Stimulated activated effector memory CD8-positive, alpha-beta T cell treated with anti-CD3 and anti-CD28 coated beads, Interleukin-12 subunit alpha, Interleukin-12 subunit beta, amount 100 ng/mL, for 72 hours (primary cell): ENCODE data around the gene UBE3B.
A peak's percentile ranks its signal among the peaks of the same experiment; 100 is the strongest.

Experiments
- ATAC-seq: fragments of 150-1000 bp; cut with Tn5 transposase; 2 replicates; pipeline ENCODE4 v1.10.0; 2021
- DNase-seq, 2 donors: peaks; one replicate each; pipeline ENCODE4 v3.0.0; 2021 to 2022; ENCODE audit warnings: low spot score in 2 of 2
- H3K27ac Mint-ChIP-seq: one replicate; pipeline ENCODE4 v1.8.0; 2022; ENCODE audit warnings: mild to moderate bottlenecking, mixed read lengths
- H3K36me3 Mint-ChIP-seq: one replicate; pipeline ENCODE4 v1.8.0; 2022; ENCODE audit warnings: mild to moderate bottlenecking, mixed read lengths
- H3K4me1 Mint-ChIP-seq: one replicate; pipeline ENCODE4 v1.8.0; 2022; ENCODE audit warnings: mixed read lengths
- H3K4me3 Mint-ChIP-seq: one replicate; pipeline ENCODE4 v1.8.0; 2022; ENCODE audit warnings: mild to moderate bottlenecking, mixed read lengths
- H3K9me3 Mint-ChIP-seq: one replicate; pipeline ENCODE4 v1.8.0; 2022; ENCODE audit warnings: mixed read lengths

The UBE3B gene

DNA sequence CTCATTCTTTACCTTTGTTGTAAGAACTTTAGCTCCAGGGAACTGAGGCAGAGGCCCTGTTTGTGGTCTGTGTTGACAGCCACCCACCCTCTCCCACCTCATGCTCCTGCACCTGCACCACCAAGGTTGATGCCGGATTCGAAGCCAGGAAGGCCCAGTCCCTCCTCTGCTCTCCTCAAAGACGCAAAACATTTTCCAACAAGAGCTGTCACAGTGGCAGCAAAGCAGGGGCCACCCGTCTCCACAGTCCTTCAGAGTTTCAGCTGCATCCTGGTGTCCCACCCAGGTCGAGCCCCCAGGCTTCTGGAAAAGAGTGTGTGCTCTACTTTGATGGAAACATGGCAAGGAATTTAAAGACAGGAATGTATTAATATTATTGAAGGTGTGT, 58.4 kb downstream of the UBE3B start:
- ATAC-seq (no peak), DNase-seq (no peak)
- Mint-ChIP-seq H3K27ac (no peak overlapping the region), H3K4me1 (no peaks in the 10 kb centered on the region), H3K4me3 (no peak overlapping the region), H3K9me3 (no peaks in the 10 kb centered on the region), H3K36me3 (peaks cover 15% of the 10 kb centered on the region)

DNA sequence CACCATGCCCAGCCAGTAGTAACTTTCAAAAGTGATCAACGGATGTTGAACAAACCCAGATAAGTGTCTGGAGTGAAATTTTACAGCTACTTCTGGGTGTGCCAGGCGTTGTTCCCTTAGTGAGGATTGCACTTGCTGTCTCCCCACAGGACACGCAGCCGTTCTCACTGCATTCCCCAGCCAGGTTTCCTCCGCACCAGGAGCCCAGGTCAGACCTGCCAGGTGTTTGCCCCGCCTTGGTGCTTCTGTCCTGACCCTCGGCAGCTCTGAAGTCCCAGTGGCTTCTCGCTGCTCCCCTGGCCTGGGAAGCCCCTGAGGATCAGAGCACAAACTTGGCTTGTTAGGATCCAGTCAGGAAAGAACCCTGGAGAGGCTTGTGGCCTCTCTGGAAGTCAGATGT, 59.7 kb downstream of the UBE3B start:
- Mint-ChIP-seq H3K36me3 (peaks cover 15% of the 10 kb centered on the region), H3K27ac (no peak overlapping the region), H3K4me1 (no peaks in the 10 kb centered on the region), H3K9me3 (no peaks in the 10 kb centered on the region), H3K4me3 (no peak overlapping the region)
- no peak for ATAC-seq
- DNase-seq: no peak

DNA sequence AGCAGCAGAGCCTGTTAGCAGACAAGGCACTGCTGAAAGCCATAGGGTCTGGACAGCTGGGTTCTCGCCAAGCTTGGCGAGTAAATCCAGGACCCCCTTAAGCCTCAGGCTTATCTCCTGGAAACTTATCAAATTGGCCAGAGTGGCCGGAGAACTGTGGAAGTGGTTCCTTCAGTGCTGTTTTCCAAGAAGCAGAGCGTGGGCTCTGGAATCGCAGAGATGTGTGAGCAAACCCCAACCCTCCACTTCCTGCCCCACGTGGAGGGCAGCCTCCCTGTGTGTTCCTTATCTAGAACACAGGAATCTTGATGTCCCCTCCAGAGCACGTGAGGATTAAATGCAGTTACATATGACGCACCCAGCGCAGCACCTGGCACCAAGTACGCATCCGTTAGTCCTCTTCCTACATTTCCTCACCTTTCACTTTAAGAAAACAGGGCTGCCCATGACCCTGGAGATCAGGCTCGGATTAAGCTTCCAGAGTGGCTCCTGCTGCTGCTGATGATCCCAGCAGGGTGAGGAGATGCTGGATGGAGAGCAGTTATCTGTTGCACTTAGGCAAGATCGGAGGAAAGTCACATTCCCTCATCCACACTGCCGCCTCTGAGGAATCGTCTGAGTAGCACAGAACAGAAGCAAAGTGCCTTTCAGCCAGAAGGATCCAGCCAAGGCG, 60.9 kb downstream of the UBE3B start:
- no peak overlapping the region for H3K4me3 Mint-ChIP-seq
- DNase-seq: no peak
- H3K4me1 Mint-ChIP-seq: peaks cover 2% of the 10 kb centered on the region
- H3K9me3 Mint-ChIP-seq: no peaks in the 10 kb centered on the region
- H3K36me3 Mint-ChIP-seq: peaks cover 9% of the 10 kb centered on the region
- no peak overlapping the region for H3K27ac Mint-ChIP-seq
- no peak for ATAC-seq

DNA sequence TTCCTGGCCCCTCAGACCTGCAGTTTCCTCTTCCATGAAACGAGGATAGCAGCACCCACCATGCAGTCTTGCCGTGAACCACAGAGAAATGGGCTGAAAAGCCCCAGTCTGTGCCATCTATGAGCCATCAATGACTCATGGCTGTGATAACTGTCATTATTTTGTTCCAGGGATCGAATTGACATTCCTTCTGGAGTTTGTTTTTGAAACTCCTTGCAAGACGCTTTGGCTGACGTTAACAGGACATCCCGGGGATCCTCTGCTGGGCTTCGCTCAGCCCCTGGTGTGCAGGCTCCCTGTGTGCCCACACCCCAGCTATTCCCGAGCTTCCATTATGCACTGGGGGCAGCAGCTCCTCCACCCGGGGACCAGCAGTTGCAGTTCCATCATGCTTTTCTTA, 62.1 kb downstream of the UBE3B start:
- Mint-ChIP-seq H3K27ac (no peak overlapping the region), H3K36me3 (peaks cover 6% of the 10 kb centered on the region), H3K4me1 (peaks cover 14% of the 10 kb centered on the region), H3K4me3 (no peak overlapping the region), H3K9me3 (no peaks in the 10 kb centered on the region)
- DNase-seq: no peak
- ATAC-seq: no peak

DNA sequence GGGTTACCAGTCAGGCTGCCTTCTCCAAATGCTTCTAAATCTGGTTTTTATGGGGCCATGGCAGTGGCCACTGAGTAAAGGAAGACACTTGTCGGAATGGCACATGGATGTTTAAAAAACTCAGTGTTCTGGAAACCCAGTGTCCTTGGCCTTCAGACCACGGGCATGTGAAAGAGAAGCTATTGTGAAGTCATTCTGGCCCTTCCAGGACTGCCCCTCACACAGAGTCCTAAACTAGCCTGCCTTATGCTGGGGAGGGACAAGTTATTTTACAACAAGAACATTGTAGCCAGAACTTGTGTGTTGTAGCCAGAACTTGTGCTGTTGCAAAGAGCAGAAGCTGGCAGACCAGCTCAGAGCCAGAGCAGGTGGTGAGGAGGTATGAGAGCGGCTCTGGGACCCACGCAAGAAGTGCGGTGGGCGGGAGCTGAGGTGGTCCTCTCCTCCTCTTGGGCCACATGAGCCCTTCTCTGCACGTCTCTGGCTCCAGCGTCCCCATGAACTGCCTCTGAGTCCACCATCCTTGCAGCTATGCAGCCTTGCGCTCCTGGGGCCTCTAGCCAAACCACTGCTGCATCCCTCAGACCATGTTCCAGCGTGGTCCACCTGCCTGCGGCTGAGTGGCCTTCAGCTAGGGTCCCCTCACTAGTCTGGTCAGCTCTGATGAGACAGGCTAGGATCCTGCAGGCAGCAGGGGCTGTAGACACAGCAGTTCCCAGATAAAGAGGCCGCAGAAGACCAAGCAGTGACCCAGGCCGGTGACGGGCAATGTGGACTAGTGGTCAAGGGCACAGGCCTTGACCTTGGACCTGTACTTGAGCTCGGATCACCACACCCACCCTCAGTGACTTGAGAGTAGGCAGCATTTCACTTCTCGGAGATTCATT, 63.3 kb downstream of the UBE3B start:
- H3K9me3 Mint-ChIP-seq: no peaks in the 10 kb centered on the region
- no peak overlapping the region for H3K4me3 Mint-ChIP-seq
- H3K4me1 Mint-ChIP-seq: peaks cover 26% of the 10 kb centered on the region
- DNase-seq (no peak), ATAC-seq (no peak)
- peaks cover 6% of the 10 kb centered on the region for H3K36me3 Mint-ChIP-seq
- no peak overlapping the region for H3K27ac Mint-ChIP-seq

DNA sequence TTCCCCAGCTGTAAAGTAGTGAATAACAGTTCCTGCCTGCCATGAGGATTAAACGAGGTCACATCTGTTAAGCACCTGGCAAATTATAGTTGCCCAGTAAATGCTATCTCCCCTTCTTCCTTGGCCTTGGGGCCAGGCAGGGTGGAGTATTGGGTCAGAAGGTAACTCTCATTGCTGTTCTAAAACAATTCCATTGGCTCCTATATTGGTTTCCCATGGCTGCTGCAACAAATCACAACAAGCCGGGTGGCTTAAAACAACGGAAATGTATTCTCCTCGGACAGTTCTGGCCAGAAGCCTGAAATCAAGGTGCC, 63.9 kb downstream of the UBE3B start:
- H3K9me3 Mint-ChIP-seq: no peaks in the 10 kb centered on the region
- peaks cover 5% of the 10 kb centered on the region for H3K36me3 Mint-ChIP-seq

GRCh38 chr12:109542014-109542413, 64.6 kb downstream of the UBE3B start:
- H3K4me3 Mint-ChIP-seq: no peak overlapping the region
- ATAC-seq (no peak), DNase-seq (no peak)
- no peak overlapping the region for H3K27ac Mint-ChIP-seq
- no peaks in the 10 kb centered on the region for H3K36me3 Mint-ChIP-seq
- no peaks in the 10 kb centered on the region for H3K9me3 Mint-ChIP-seq
- peaks cover 29% of the 10 kb centered on the region for H3K4me1 Mint-ChIP-seq

More for the DNA sequence above, 63.9 kb downstream of the UBE3B start:
- ATAC-seq (no peak), DNase-seq (no peak)
- Mint-ChIP-seq H3K4me1 (peaks cover 29% of the 10 kb centered on the region), H3K4me3 (no peak overlapping the region), H3K27ac (no peak overlapping the region)

DNA sequence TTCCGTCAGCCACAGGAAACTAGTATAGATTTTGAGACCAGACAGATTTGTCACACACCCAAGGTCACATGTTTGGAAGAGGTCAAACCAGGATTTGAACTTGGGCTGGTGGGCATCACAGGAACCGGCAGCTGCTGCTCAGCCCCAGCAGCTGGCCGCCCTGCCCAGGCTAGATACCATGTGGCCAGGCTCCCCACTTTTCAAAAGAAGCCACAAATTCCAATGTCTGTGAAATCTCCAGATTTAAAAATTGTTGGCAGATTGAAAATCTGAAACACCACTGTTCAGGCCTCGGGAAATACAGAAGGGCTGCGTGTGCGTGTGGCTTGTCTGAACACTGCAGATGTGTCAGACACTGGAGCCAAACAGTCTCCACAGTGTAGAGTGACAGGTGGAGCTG, 65.4 kb downstream of the UBE3B start:
- H3K36me3 Mint-ChIP-seq: no peaks in the 10 kb centered on the region
- no peak for DNase-seq
- H3K27ac Mint-ChIP-seq: no peak overlapping the region
- ATAC-seq: no peak
- H3K4me3 Mint-ChIP-seq: no peak overlapping the region
- no peaks in the 10 kb centered on the region for H3K9me3 Mint-ChIP-seq
- peaks cover 37% of the 10 kb centered on the region for H3K4me1 Mint-ChIP-seq

GRCh38 chr12:109544955-109545531, 67.6 kb downstream of the UBE3B start:
- no peaks in the 10 kb centered on the region for H3K9me3 Mint-ChIP-seq
- ATAC-seq: peak; percentile 74
- no peaks in the 10 kb centered on the region for H3K36me3 Mint-ChIP-seq
- DNase-seq: no peak
- H3K4me3 Mint-ChIP-seq: no peak overlapping the region
- H3K4me1 Mint-ChIP-seq: peaks cover 37% of the 10 kb centered on the region
- peak overlapping the region; percentile 89 for H3K27ac Mint-ChIP-seq

DNA sequence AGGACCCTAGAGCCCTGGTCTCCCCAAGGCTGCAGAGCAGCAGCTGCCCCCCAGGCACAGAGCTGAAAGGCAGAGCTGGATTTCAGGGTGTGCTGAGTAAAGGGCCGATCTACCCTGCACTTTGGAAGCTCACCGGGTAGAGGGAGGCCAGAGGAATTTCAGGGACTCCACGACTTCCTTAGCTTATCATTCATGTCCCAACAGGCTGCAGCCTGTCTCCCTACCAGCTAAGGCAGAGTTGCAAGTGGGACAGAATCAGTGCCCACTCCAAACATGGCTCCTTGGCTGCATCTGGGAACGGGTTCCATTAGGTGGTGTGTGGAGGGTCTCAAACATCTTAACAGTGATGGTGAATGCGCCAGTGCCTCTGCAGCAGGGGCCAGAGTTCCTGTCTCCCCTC, 68.4 kb downstream of the UBE3B start:
- ATAC-seq: no peak
- no peak for DNase-seq
- Mint-ChIP-seq H3K27ac (peak overlapping the region; percentile 89), H3K4me1 (peaks cover 37% of the 10 kb centered on the region), H3K9me3 (no peaks in the 10 kb centered on the region), H3K4me3 (no peak overlapping the region), H3K36me3 (no peaks in the 10 kb centered on the region)

DNA sequence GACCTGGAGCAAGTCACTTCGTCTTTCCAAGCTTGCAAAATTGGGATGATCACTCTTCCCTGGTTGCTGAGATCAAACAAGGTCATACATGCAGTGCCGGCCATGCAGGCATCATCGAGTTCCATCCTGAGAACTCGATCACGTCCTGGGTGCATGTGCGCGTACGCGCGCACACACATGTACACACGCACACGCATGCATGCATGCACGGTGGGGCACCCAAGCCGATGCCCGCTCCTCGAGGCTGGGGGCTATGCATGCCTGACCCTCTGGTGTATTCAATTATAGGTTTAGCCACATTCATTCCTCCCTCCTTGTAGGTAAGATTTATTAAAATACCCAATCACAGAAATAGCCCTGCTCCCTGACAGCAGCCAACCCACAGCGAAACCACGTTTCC, 69.9 kb downstream of the UBE3B start:
- no peak overlapping the region for H3K4me3 Mint-ChIP-seq
- H3K9me3 Mint-ChIP-seq: no peaks in the 10 kb centered on the region
- no peaks in the 10 kb centered on the region for H3K36me3 Mint-ChIP-seq
- peaks cover 38% of the 10 kb centered on the region for H3K4me1 Mint-ChIP-seq
- no peak for DNase-seq
- no peak overlapping the region for H3K27ac Mint-ChIP-seq
- no peak for ATAC-seq

DNA sequence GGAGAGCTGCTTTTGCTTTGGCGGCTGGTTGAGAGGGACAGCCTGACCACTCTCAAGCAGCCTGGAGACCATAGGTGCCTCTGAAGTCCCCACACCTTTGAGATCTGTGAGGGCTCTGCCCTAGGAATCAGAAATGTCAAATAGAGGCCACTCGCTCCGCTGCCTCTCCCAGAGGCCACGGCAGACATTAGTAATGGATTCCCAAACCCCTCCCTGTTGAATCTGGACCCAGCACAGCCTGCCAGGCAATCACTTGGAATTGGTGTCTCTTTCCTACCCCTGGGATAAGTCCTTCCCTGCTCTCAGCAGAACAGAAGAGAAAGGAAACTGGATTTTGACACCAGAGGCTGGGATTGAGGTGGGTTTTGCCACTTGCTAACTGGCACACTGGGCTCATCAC, 70.8 kb downstream of the UBE3B start:
- DNase-seq (no peak), ATAC-seq (no peak)
- H3K36me3 Mint-ChIP-seq: no peaks in the 10 kb centered on the region
- H3K27ac Mint-ChIP-seq: no peak overlapping the region
- H3K4me3 Mint-ChIP-seq: no peak overlapping the region
- peaks cover 41% of the 10 kb centered on the region for H3K4me1 Mint-ChIP-seq
- H3K9me3 Mint-ChIP-seq: no peaks in the 10 kb centered on the region

DNA sequence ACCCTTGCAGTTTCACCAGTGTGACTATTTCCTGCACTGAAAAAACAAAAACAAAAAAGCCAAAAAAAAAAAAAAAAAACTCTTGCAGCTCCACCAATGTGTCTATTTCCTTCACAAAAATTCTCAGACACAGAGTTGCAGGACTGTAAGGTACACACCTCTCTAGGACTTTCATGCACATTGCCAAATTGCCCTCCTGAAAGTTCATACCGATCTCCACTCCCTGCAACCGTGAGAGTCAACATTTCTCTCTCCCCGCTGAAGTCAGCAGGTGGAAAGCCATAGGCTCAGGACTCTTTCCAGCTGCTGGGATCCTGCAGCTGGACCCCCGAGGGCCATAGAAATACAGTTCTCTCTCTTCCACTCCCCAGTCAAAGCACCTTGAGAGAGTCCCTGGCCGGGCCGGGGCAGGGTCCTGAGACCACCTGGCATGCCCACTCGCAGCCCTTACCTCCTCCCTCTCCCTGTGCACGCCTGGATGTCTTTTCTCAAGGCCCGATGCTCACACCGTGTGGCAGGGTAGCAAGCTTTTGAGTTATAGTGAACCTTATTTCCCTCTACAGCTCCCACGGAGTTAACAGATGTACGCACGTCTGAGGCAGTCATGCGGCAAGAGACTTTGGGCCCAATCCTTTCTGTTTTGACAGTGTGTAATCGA, 72.3 kb downstream of the UBE3B start:
- H3K27ac Mint-ChIP-seq: no peak overlapping the region
- H3K4me1 Mint-ChIP-seq: peaks cover 26% of the 10 kb centered on the region
- DNase-seq (no peak), ATAC-seq (no peak)
- H3K4me3 Mint-ChIP-seq: no peak overlapping the region
- no peaks in the 10 kb centered on the region for H3K9me3 Mint-ChIP-seq
- no peaks in the 10 kb centered on the region for H3K36me3 Mint-ChIP-seq

- ATAC-seq (no peak), DNase-seq (no peak)
- Mint-ChIP-seq H3K4me1 (peaks cover 21% of the 10 kb centered on the region), H3K36me3 (no peaks in the 10 kb centered on the region), H3K4me3 (no peak overlapping the region), H3K27ac (no peak overlapping the region), H3K9me3 (no peaks in the 10 kb centered on the region)
These were observed 72.8 kb downstream of the UBE3B start for GRCh38 chr12:109550281-109550680.

GRCh38 chr12:109551108-109551507, 73.7 kb downstream of the UBE3B start:
- no peak overlapping the region for H3K27ac Mint-ChIP-seq

More at GRCh38 chr12:109551108-109551507, 73.7 kb downstream of the UBE3B start:
- peaks cover 14% of the 10 kb centered on the region for H3K4me1 Mint-ChIP-seq
- H3K9me3 Mint-ChIP-seq: no peaks in the 10 kb centered on the region
- DNase-seq (no peak), ATAC-seq (no peak)
- no peak overlapping the region for H3K4me3 Mint-ChIP-seq
- no peaks in the 10 kb centered on the region for H3K36me3 Mint-ChIP-seq
